ENCODE results near the gene FILIP1L.

The FILIP1L gene

GRCh38 chr3:100141586-100141985 is 27.3 kb upstream of the FILIP1L start:
- TF ChIP-seq CTCF (conservative IDR thresholded peaks at IDR 0.05) = no peak
- H3K27ac ChIP-seq = no peak overlapping the region

GRCh38 chr3:100140976-100141375 is 26.7 kb upstream of the FILIP1L start:
- H3K27ac ChIP-seq = no peak overlapping the region
- no peak for TF ChIP-seq CTCF (conservative IDR thresholded peaks at IDR 0.05)

GRCh38 chr3:100136921-100137320 is 22.6 kb upstream of the FILIP1L start:
- TF ChIP-seq CTCF (conservative IDR thresholded peaks at IDR 0.05) = no peak
- H3K27ac ChIP-seq = no peak overlapping the region

DNA sequence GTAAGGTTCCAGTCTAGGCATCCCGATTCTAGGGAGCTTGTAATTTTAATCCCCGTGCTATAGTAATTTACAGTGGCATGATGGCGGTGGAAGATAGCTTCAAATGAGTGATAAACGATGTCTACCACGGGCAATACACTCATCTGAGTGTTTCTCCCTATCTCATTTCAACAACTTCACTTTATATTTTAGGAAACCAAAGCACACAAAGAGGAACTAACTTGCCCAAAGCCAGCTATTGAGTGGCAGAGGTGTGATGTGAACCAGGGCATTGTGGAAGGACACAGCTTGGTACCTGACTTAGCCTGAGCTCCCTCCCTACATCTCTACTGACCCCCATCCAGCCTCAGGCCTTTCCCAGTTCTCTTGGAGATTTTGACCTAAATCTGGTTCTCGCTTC is 16.9 kb upstream of the FILIP1L start:
- TF ChIP-seq CTCF (conservative IDR thresholded peaks at IDR 0.05) = no peak

GRCh38 chr3:100129941-100130340 is 15.6 kb upstream of the FILIP1L start:
- no peak for TF ChIP-seq CTCF (conservative IDR thresholded peaks at IDR 0.05)
- H3K27ac ChIP-seq = no peak overlapping the region

More for the DNA sequence above, 16.9 kb upstream of the FILIP1L start:
- no peak overlapping the region for H3K27ac ChIP-seq

GRCh38 chr3:100128565-100128964 is 14.3 kb upstream of the FILIP1L start:
- no peak for TF ChIP-seq CTCF (conservative IDR thresholded peaks at IDR 0.05)
- H3K27ac ChIP-seq = no peak overlapping the region

GRCh38 chr3:100127792-100128191 is 13.5 kb upstream of the FILIP1L start:
- H3K27ac ChIP-seq = no peak overlapping the region
- TF ChIP-seq CTCF (conservative IDR thresholded peaks at IDR 0.05) = no peak

Data from VCaP (cell line).